Stimulated activated CD4-positive, alpha-beta T cell treated with anti-CD3 and anti-CD28 coated beads, TNF-alpha, amount 100 ng/mL, for 48 hours (primary cell): Measurements from ENCODE around the gene PRR9.

Experiments
- DNase-seq, 3 donors: peaks; one replicate each; pipeline ENCODE4 v3.0.0-alpha.2; 2020; ENCODE audit warnings: low read depth in 3 of 3

PRR9 gene

GRCh38 chr1:153262462-153263157 lies 45.2 kb downstream of the PRR9 start:
- DNase-seq, result no peak

GRCh38 chr1:153265457-153265856 lies 48.1 kb downstream of the PRR9 start:
- DNase-seq, result no peak
